Upper lobe of right lung (tissue), 1 donor: ENCODE data around the gene CDS2. TPM values are rescaled to one million over a fixed set of nuclear protein-coding genes. Genes with fewer than 3 reads are reported as not detected.

Source experiments
- ATAC-seq: fragments of 200-7000 bp; cut with Tn5 transposase; one replicate; pipeline ENCODE4 v1.9.1; 2020; ENCODE audit warnings: mild to moderate bottlenecking, moderate library complexity
- DNase-seq: peaks from one replicate; pipeline ENCODE4 v3.0.0-alpha.2; 2020
- H3K27ac ChIP-seq: fragments of 200-600 bp; one replicate; pipeline ENCODE4 v1.8.0; 2022
- H3K27me3 ChIP-seq: fragments of 200-600 bp; one replicate; pipeline ENCODE4 v1.8.0; 2022; ENCODE audit warnings: mild to moderate bottlenecking
- H3K36me3 ChIP-seq: fragments of 200-600 bp; one replicate; pipeline ENCODE4 v1.8.0; 2022
- H3K4me1 ChIP-seq: fragments of 200-600 bp; one replicate; pipeline ENCODE4 v1.8.0; 2022
- H3K4me3 ChIP-seq: fragments of 200-600 bp; one replicate; pipeline ENCODE4 v1.8.0; 2022; ENCODE audit warnings: mild to moderate bottlenecking
- H3K9me3 ChIP-seq: fragments of 200-600 bp; one replicate; pipeline ENCODE4 v1.8.0; 2022
- CTCF ChIP-seq: fragments of 200-600 bp; IDR thresholded peaks from one replicate; pipeline ENCODE4 v1.8.0; 2022; ENCODE audit warnings: antibody characterized with exemption
- intact Hi-C: fragments of 100-400 bp; cut with DNase I; formaldehyde crosslinking; loops from one replicate; pipeline ENCODE4 v1.11.0; 2022
- total RNA-seq: library from RNA; stranded (reverse); fragmentation: NEBNext Ultra II Directional; extraction: Animal tissue kit (Norgen Biotek cat#: 25700); gene quantifications from one replicate; pipeline ENCODE4 v1.2.1, GENCODE V29; 2021
- donor health status: DM: no; HTN: yes; CAD: no; lungs with severe emphysema.

CDS2 gene
- total RNA-seq, 1 donor from 2014 or later, result 65.0 TPM

GRCh38 chr20:5120185-5120476, 6.7 kb upstream of the CDS2 start:
- ATAC-seq (no peak), DNase-seq (no peak)
- no peaks in the 10 kb centered on the region for H3K27me3 ChIP-seq
- H3K36me3 ChIP-seq, result peaks cover 26% of the 10 kb centered on the region
- no peak for TF ChIP-seq CTCF
- H3K4me3 ChIP-seq, result peak overlapping the region; percentile 90
- H3K9me3 ChIP-seq, result no peaks in the 10 kb centered on the region
- intact Hi-C loops, result no loop called here
- H3K4me1 ChIP-seq, result peaks cover 13% of the 10 kb centered on the region
- peak overlapping the region; percentile 74 for H3K27ac ChIP-seq

GRCh38 chr20:5122873-5123260, 3.9 kb upstream of the CDS2 start:
- no peak for TF ChIP-seq CTCF
- Histone ChIP-seq H3K4me3 (no peak overlapping the region), H3K4me1 (peaks cover 19% of the 10 kb centered on the region), H3K27me3 (no peaks in the 10 kb centered on the region), H3K27ac (no peak overlapping the region), H3K36me3 (no peaks in the 10 kb centered on the region), H3K9me3 (no peaks in the 10 kb centered on the region)
- ATAC-seq (no peak), DNase-seq (no peak)
- intact Hi-C loops, result no loop called here

GRCh38 chr20:5127204-5127858, 523 bp downstream of the CDS2 start:
- H3K4me1 ChIP-seq, result peaks cover 25% of the 10 kb centered on the region
- DNase-seq (peak; percentile 75), ATAC-seq (peak; percentile 21)
- peak overlapping the region; percentile 97 for H3K27ac ChIP-seq
- H3K27me3 ChIP-seq, result no peaks in the 10 kb centered on the region
- peaks cover 6% of the 10 kb centered on the region for H3K36me3 ChIP-seq
- intact Hi-C loops, result loop anchor here (5.0 kb wide), 1 partner anchor 70 kb away; no protein-coding TSS in a partner anchor
- peak overlapping the region; percentile 88 for H3K4me3 ChIP-seq
- H3K9me3 ChIP-seq, result no peaks in the 10 kb centered on the region
- no peak for TF ChIP-seq CTCF

GRCh38 chr20:5127859-5128424, 1.1 kb downstream of the CDS2 start:
- Histone ChIP-seq H3K36me3 (peaks cover 6% of the 10 kb centered on the region), H3K9me3 (no peaks in the 10 kb centered on the region), H3K27me3 (no peaks in the 10 kb centered on the region), H3K27ac (peak overlapping the region; percentile 97), H3K4me3 (peak overlapping the region; percentile 88), H3K4me1 (peaks cover 25% of the 10 kb centered on the region)
- ATAC-seq (no peak), DNase-seq (no peak)
- intact Hi-C loops, result loop anchor here (5.0 kb wide), 1 partner anchor 69 kb away; no protein-coding TSS in a partner anchor
- no peak for TF ChIP-seq CTCF

GRCh38 chr20:5128886-5129285, 2.1 kb downstream of the CDS2 start:
- Histone ChIP-seq H3K4me1 (peaks cover 25% of the 10 kb centered on the region), H3K27ac (no peak overlapping the region), H3K36me3 (peaks cover 6% of the 10 kb centered on the region), H3K27me3 (no peaks in the 10 kb centered on the region), H3K9me3 (no peaks in the 10 kb centered on the region), H3K4me3 (no peak overlapping the region)
- intact Hi-C loops, result loop anchor here (5.0 kb wide), 1 partner anchor 68 kb away; no protein-coding TSS in a partner anchor
- DNase-seq (no peak), ATAC-seq (no peak)
- no peak for TF ChIP-seq CTCF
